PC-3 (cell line): Measurements from ENCODE around the gene GPX3. TPM values are rescaled to one million over a fixed set of nuclear protein-coding genes. Genes with fewer than 3 reads are reported as not detected.
A peak's percentile ranks its signal among the peaks of the same experiment; 100 is the strongest.

Source experiments
- ATAC-seq: fragments of 200-7000 bp; cut with Tn5 transposase; 2 replicates; pipeline ENCODE4 v1.9.1; 2020; ENCODE audit warnings: mild to moderate bottlenecking, moderate library complexity
- BruUV-seq: library from RNA; stranded (reverse); fragments of 400-500 nt; replicated peaks from 2 replicates; lab custom pipeline; 2021; lab: Mats Ljungman, UMichigan
- CTCF ChIA-PET: fragments of 300-600 bp; sonication (Branson Sonifier 250); formaldehyde crosslinking; loops from one replicate; lab custom pipeline; 2022; ENCODE audit warnings: antibody characterized with exemption; lab: Charles Lee
- POLR2A ChIA-PET: fragments of 300-600 bp; sonication (Branson Sonifier 250); formaldehyde crosslinking; loops from one replicate; lab custom pipeline; 2022; ENCODE audit warnings: antibody characterized with exemption; ENCODE audit not compliant: unreplicated experiment; lab: Charles Lee
- DNase-seq: peaks from one replicate; pipeline ENCODE4 v3.0.0-alpha.2; 2015
- H2AFZ ChIP-seq: fragments of 300-600 bp; sonication (generic); 2 replicates; pipeline ENCODE4 v1.6.0; 2016; ENCODE audit warnings: antibody characterized with exemption, low read length
- H3F3A ChIP-seq: fragments of 300-600 bp; sonication (generic); one replicate; pipeline ENCODE4 v1.6.0; 2017; ENCODE audit warnings: antibody characterized with exemption, low read length, control low read depth, mild to moderate bottlenecking; ENCODE audit not compliant: unreplicated experiment
- H3K27ac ChIP-seq: fragments of 300-600 bp; sonication (generic); 2 replicates; pipeline ENCODE4 v1.5.1; 2016; ENCODE audit warnings: mild to moderate bottlenecking, low read length
- H3K27me3 ChIP-seq: fragments of 300-600 bp; sonication (generic); 2 replicates; pipeline ENCODE4 v1.6.1; 2016; ENCODE audit warnings: low read length, mixed read lengths
- H3K36me3 ChIP-seq: fragments of 300-600 bp; sonication (generic); 2 replicates; pipeline ENCODE4 v1.6.1; 2016; ENCODE audit warnings: low read depth, mixed run types, low read length, mixed read lengths
- H3K4me1 ChIP-seq: fragments of 300-600 bp; sonication (generic); 2 replicates; pipeline ENCODE4 v1.5.1; 2016; ENCODE audit warnings: low read length; ENCODE audit not compliant: insufficient read depth
- H3K4me2 ChIP-seq: fragments of 300-600 bp; sonication (generic); 2 replicates; pipeline ENCODE4 v1.6.0; 2016; ENCODE audit warnings: low read length
- H3K4me3 ChIP-seq: fragments of 300-600 bp; sonication (generic); 2 replicates; pipeline ENCODE4 v1.5.1; 2016; ENCODE audit warnings: mild to moderate bottlenecking, low read length, mixed read lengths
- H3K79me2 ChIP-seq: fragments of 300-600 bp; sonication (generic); 2 replicates; pipeline ENCODE4 v1.6.1; 2017; ENCODE audit warnings: low read length, mixed read lengths
- H3K9ac ChIP-seq: fragments of 300-600 bp; sonication (generic); 2 replicates; pipeline ENCODE4 v1.6.0; 2016; ENCODE audit warnings: mild to moderate bottlenecking, low read length
- H3K9me2 ChIP-seq: fragments of 300-600 bp; sonication (generic); replicated peaks from 2 replicates; pipeline ENCODE4 v1.6.1; 2016; ENCODE audit warnings: mixed run types, low read length, mixed read lengths
- H3K9me3 ChIP-seq: fragments of 300-600 bp; sonication (generic); 2 replicates; pipeline ENCODE4 v1.6.1; 2016; ENCODE audit warnings: low read length, mixed read lengths
- H4K20me1 ChIP-seq: fragments of 300-600 bp; sonication (generic); 2 replicates; pipeline ENCODE4 v1.6.1; 2016; ENCODE audit warnings: low read length, mixed read lengths
- CTCF ChIP-seq: fragments of 300-600 bp; sonication (generic); conservative IDR thresholded peaks from 2 replicates; pipeline ENCODE4 v1.5.1; 2017; ENCODE audit warnings: antibody characterized with exemption, low read depth, mild to moderate bottlenecking, low read length
- EZH2 ChIP-seq: fragments of 300-600 bp; sonication (generic); IDR thresholded peaks from one replicate; pipeline ENCODE4 v1.6.1; 2017; ENCODE audit warnings: antibody characterized with exemption, mild to moderate bottlenecking, low read length; ENCODE audit not compliant: unreplicated experiment
- EZH2phosphoT487 ChIP-seq: fragments of 300-600 bp; sonication (generic); IDR thresholded peaks from 2 replicates; pipeline ENCODE4 v1.6.1; 2018; ENCODE audit warnings: mild to moderate bottlenecking, antibody characterized with exemption, low read length, borderline replicate concordance
- intact Hi-C: fragments of 100-400 bp; cut with micrococcal nuclease; formaldehyde crosslinking; loops from 2 replicates; pipeline ENCODE4 v1.9.0; 2023
- total RNA-seq: library from RNA; depleted of rRNA; stranded (reverse); fragments of >200 nt; gene quantifications from 2 replicates; pipeline ENCODE4 v1.2.3, GENCODE V29; 2014

Gene GPX3
- total RNA-seq, 1 experiment from 2014 or later = not detected

GRCh38 chr5:151055336-151055735 is 34.9 kb downstream of the GPX3 start:
- no peaks in the 10 kb centered on the region for H3K27me3 ChIP-seq
- H3K9ac ChIP-seq = no peak overlapping the region
- BruUV-seq = no TSS peak
- TF ChIP-seq EZH2phosphoT487 (no peak), EZH2 (no peak), CTCF (no peak)
- no peak overlapping the region for H3K4me2 ChIP-seq
- no peak overlapping the region for H2AFZ ChIP-seq
- ATAC-seq (no peak), DNase-seq (no peak)
- no peaks in the 10 kb centered on the region for H3K9me2 ChIP-seq
- ChIA-PET CTCF (interaction anchor here (0.6 kb wide), 1 partner anchor 60 kb away, joined by 3 read pairs; no protein-coding TSS in a partner anchor), POLR2A (interaction anchor here (0.9 kb wide), 1 partner anchor 21 kb away, joined by 4 read pairs; no protein-coding TSS in a partner anchor)
- H3F3A ChIP-seq = no peaks in the 10 kb centered on the region
- H3K27ac ChIP-seq = no peak overlapping the region
- no peak overlapping the region for H3K4me3 ChIP-seq
- H3K36me3 ChIP-seq = peaks cover 36% of the 10 kb centered on the region
- intact Hi-C loops = loop anchor here (2.0 kb wide), 1 partner anchor 25 kb away; the partner anchor contains the start of gene TNIP1
- no peaks in the 10 kb centered on the region for H3K9me3 ChIP-seq
- H4K20me1 ChIP-seq = no peaks in the 10 kb centered on the region
- H3K4me1 ChIP-seq = peaks cover 5% of the 10 kb centered on the region
- no peaks in the 10 kb centered on the region for H3K79me2 ChIP-seq

DNA sequence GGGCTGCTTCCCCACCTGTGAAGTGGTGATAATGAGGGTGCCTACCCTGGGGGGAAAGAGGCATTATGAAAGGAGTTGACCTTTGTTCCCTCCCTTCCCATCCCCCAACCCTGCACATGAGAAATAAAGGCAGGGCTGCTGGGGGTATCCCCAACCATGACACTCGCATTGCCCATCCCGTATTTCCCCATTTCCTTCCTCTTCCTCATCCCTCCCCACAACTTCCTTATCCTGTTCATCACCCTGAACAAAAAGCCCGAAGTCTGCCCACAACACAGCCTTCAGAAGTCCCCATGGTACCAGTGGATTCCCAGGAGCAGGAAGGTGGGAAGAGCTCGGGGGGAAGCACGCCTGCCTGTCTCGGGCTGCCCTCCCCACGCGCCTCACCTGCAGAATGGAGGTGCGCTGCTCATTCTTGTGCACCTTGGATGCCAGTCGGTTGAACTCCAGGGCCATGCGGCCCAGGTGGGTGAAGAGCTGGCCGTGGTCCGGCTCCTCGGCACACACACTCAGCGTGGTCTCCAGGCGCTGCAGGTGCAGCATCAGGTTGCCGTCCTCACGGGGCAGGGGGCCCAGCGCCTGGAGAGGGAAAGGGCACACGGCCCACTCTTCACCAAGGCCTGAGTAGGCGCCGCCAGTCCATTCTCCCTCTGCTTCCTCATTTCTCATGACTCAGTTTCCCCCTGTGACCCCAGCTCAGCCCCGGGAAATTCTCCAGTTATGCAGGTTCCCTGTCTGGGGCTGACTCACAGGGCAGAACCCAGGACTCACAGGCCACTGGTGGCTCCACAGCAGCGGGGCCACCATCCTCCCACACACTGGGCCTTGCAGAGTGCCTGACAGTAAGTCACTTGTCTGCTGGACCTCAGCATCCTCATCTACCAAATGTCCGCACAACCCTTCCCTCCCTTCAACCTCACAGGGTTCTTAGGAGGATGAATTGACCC is 36.3 kb downstream of the GPX3 start:
- Histone ChIP-seq H3F3A (no peaks in the 10 kb centered on the region), H2AFZ (no peak overlapping the region), H3K27ac (no peak overlapping the region), H3K4me2 (no peak overlapping the region), H3K4me3 (no peak overlapping the region), H3K9me3 (no peaks in the 10 kb centered on the region), H3K36me3 (peaks cover 39% of the 10 kb centered on the region), H4K20me1 (no peaks in the 10 kb centered on the region), H3K4me1 (peaks cover 7% of the 10 kb centered on the region), H3K9ac (no peak overlapping the region), H3K27me3 (no peaks in the 10 kb centered on the region), H3K9me2 (no peaks in the 10 kb centered on the region), H3K79me2 (no peaks in the 10 kb centered on the region)
- POLR2A ChIA-PET = no interaction called here
- CTCF ChIA-PET = no interaction called here
- DNase-seq = no peak
- TF ChIP-seq CTCF (no peak), EZH2 (no peak), EZH2phosphoT487 (no peak)
- intact Hi-C loops = no loop called here
- BruUV-seq = no TSS peak
- no peak for ATAC-seq

GRCh38 chr5:151058301-151058700 is 37.9 kb downstream of the GPX3 start:
- CTCF ChIA-PET = no interaction called here
- POLR2A ChIA-PET = interaction anchor here (0.6 kb wide), 2 partner anchors 23 to 50 kb away, joined by 4 to 5 read pairs; no protein-coding TSS in a partner anchor
- H4K20me1 ChIP-seq = peaks cover 14% of the 10 kb centered on the region; the same call in 1 of the 2 replicates
- DNase-seq (no peak), ATAC-seq (no peak)
- no peak overlapping the region for H3K4me2 ChIP-seq
- peaks cover 5% of the 10 kb centered on the region; the same call in 1 of the 2 replicates for H3K79me2 ChIP-seq
- no peak overlapping the region for H2AFZ ChIP-seq
- no peak overlapping the region for H3K9ac ChIP-seq
- no peaks in the 10 kb centered on the region for H3K9me2 ChIP-seq
- peaks cover 15% of the 10 kb centered on the region for H3K4me1 ChIP-seq
- no peak overlapping the region for H3K27ac ChIP-seq
- no TSS peak for BruUV-seq
- TF ChIP-seq EZH2 (no peak), CTCF (peak; percentile 22; the same call in 1 of the 2 replicates)
- no peaks in the 10 kb centered on the region for H3K9me3 ChIP-seq
- no peaks in the 10 kb centered on the region for H3K27me3 ChIP-seq
- H3K4me3 ChIP-seq = no peak overlapping the region
- no peaks in the 10 kb centered on the region for H3F3A ChIP-seq
- peaks cover 53% of the 10 kb centered on the region for H3K36me3 ChIP-seq
- intact Hi-C loops = no loop called here
